IMR-90 (cell line): ENCODE results near the gene INHBC. TPM values are rescaled to one million over a fixed set of nuclear protein-coding genes. Genes with fewer than 3 reads are reported as not detected.

Experiments used
- ATAC-seq: fragments of 200-7000 bp; cut with Tn5 transposase; 2 replicates; pipeline ENCODE4 v1.9.1; 2020; ENCODE audit warnings: low read depth, mild to moderate bottlenecking, moderate library complexity
- BruUV-seq: library from RNA; stranded (reverse); fragments of 400-500 nt; replicated peaks from 2 replicates; lab custom pipeline; 2021; lab: Mats Ljungman, UMichigan
- CTCF ChIA-PET: fragments of 300-600 bp; formaldehyde crosslinking; extraction: SDS; loops from one replicate; lab custom pipeline; 2021; ENCODE audit warnings: antibody characterized with exemption; lab: Yijun Ruan, JAX
- POLR2A ChIA-PET: fragments of 300-600 bp; sonication (Branson Sonifier 250); formaldehyde crosslinking; loops from one replicate; lab custom pipeline; 2022; ENCODE audit warnings: antibody characterized with exemption; ENCODE audit not compliant: unreplicated experiment; lab: Charles Lee
- DNase-seq: peaks from one replicate; pipeline ENCODE4 v3.0.0; 2013
- H2AFZ ChIP-seq: replicated peaks from 2 replicates; pipeline ENCODE3; 2013; ENCODE audit warnings: low read length, mild to moderate bottlenecking; ENCODE audit not compliant: poor library complexity
- H2AK5ac ChIP-seq: 2 replicates; pipeline ENCODE4 v1.6.1; 2013; ENCODE audit warnings: low read depth, low read length, inconsistent platforms
- H2AK9ac ChIP-seq: replicated peaks from 2 replicates; pipeline ENCODE3; 2013; ENCODE audit warnings: mild to moderate bottlenecking, low read depth, low read length, moderate library complexity; ENCODE audit not compliant: poor library complexity
- H2BK120ac ChIP-seq: 2 replicates; pipeline ENCODE4 v1.6.1; 2013; ENCODE audit warnings: low read depth, low read length, inconsistent platforms
- H2BK15ac ChIP-seq: 3 replicates; pipeline ENCODE4 v1.6.1; 2013; ENCODE audit warnings: low read depth, low read length, inconsistent platforms
- H2BK20ac ChIP-seq: 2 replicates; pipeline ENCODE4 v1.6.1; 2013; ENCODE audit warnings: low read depth, mild to moderate bottlenecking, inconsistent platforms, low read length, moderate library complexity
- H2BK5ac ChIP-seq: 2 replicates; pipeline ENCODE4 v1.6.1; 2013; ENCODE audit warnings: mild to moderate bottlenecking, low read depth, low read length, inconsistent platforms; ENCODE audit not compliant: poor library complexity, severe bottlenecking
- H3K14ac ChIP-seq: replicated peaks from 2 replicates; pipeline ENCODE4 v1.6.1; 2013; ENCODE audit warnings: low read depth, low read length, inconsistent platforms
- H3K18ac ChIP-seq: 2 replicates; pipeline ENCODE4 v1.6.1; 2013; ENCODE audit warnings: low read depth, low read length, control low read depth
- H3K23ac ChIP-seq: 2 replicates; pipeline ENCODE4 v1.6.1; 2013; ENCODE audit warnings: low read depth, low read length, inconsistent platforms
- H3K27ac ChIP-seq: 2 replicates; pipeline ENCODE4 v1.5.1; 2013; ENCODE audit warnings: mild to moderate bottlenecking, control low read depth, low read length; ENCODE audit not compliant: insufficient read depth
- H3K27me3 ChIP-seq: 2 replicates; pipeline ENCODE4 v1.6.1; 2013; ENCODE audit warnings: low read length; ENCODE audit not compliant: control insufficient read depth, insufficient read depth
- H3K36me3 ChIP-seq: 2 replicates; pipeline ENCODE4 v1.6.1; 2013; ENCODE audit warnings: low read length, mixed read lengths; ENCODE audit not compliant: control insufficient read depth, insufficient read depth
- H3K4ac ChIP-seq: 2 replicates; pipeline ENCODE4 v1.6.1; 2013; ENCODE audit warnings: low read depth, low read length, inconsistent platforms
- H3K4me1 ChIP-seq: 2 replicates; pipeline ENCODE4 v1.6.1; 2013; ENCODE audit warnings: low read length, mixed read lengths; ENCODE audit not compliant: control insufficient read depth, insufficient read depth
- H3K4me2 ChIP-seq: 2 replicates; pipeline ENCODE4 v1.6.1; 2013; ENCODE audit warnings: low read depth, mild to moderate bottlenecking, control low read depth, low read length, moderate library complexity
- H3K4me3 ChIP-seq: 2 replicates; pipeline ENCODE4 v1.5.1; 2013; ENCODE audit warnings: low read depth, mild to moderate bottlenecking, control low read depth, low read length, moderate library complexity; ENCODE audit not compliant: insufficient read depth
- H3K56ac ChIP-seq: 2 replicates; pipeline ENCODE4 v1.6.1; 2013; ENCODE audit warnings: low read length, inconsistent platforms; ENCODE audit not compliant: insufficient read depth; ENCODE audit errors: extremely low read depth
- H3K79me1 ChIP-seq, 2 experiments: 2 replicates each; pipeline ENCODE4 v1.6.1; 2013; ENCODE audit warnings: low read length in 2 of 2, inconsistent platforms in 1 of 2, low read depth in 1 of 2
- H3K9ac ChIP-seq: 2 replicates; pipeline ENCODE4 v1.6.1; 2013; ENCODE audit warnings: low read depth, low read length, control low read depth
- H3K9me1 ChIP-seq: 2 replicates; pipeline ENCODE4 v1.6.1; 2013; ENCODE audit warnings: low read length, inconsistent platforms; ENCODE audit not compliant: insufficient read depth
- H3K9me3 ChIP-seq: 2 replicates; pipeline ENCODE4 v1.6.1; 2013; ENCODE audit warnings: low read length; ENCODE audit not compliant: control insufficient read depth, insufficient read depth
- H4K20me1 ChIP-seq: 2 replicates; pipeline ENCODE4 v1.6.1; 2013; ENCODE audit warnings: low read length, inconsistent platforms; ENCODE audit not compliant: insufficient read depth
- H4K5ac ChIP-seq: 2 replicates; pipeline ENCODE4 v1.6.1; 2013; ENCODE audit warnings: mild to moderate bottlenecking, low read depth, low read length, control low read depth
- H4K8ac ChIP-seq, 2 experiments: 2 replicates each; pipeline ENCODE4 v1.6.1; 2013; ENCODE audit warnings: low read depth in 2 of 2, low read length in 2 of 2, control low read depth in 1 of 2, inconsistent platforms in 1 of 2
- H4K91ac ChIP-seq: 2 replicates; pipeline ENCODE4 v1.6.1; 2013; ENCODE audit warnings: low read depth, low read length, inconsistent platforms; ENCODE audit not compliant: insufficient read depth
- CEBPB ChIP-seq: IDR thresholded peaks from 2 replicates; pipeline ENCODE4 v1.6.1; 2012; ENCODE audit warnings: low read depth, low read length, improper control_type of control experiment
- WGBS, 2 experiments: methylation state at CpG; one replicate each; pipeline versions ENCODE4 v1.1.5 to v1.1.7; 2013; ENCODE audit warnings: missing lambda C conversion rate in 2 of 2; ENCODE audit not compliant: insufficient read length in 1 of 2; ENCODE audit errors: extremely low coverage in 2 of 2; 5-methylcytosine and 5-hydroxymethylcytosine counted together
- dilution Hi-C: fragments of 300-500 bp; cut with HindIII; formaldehyde crosslinking; loops from one replicate; pipeline ENCODE4 v1.14.3; 2018; ENCODE audit warnings: low sequenced_read_pairs; ENCODE audit not compliant: unreplicated experiment
- in situ Hi-C: fragments of 300-500 bp; cut with MboI; formaldehyde crosslinking; loops from 3 replicates; pipeline ENCODE4 v1.14.3; 2019; ENCODE audit warnings: low sequenced_read_pairs, inconsistent platforms, mixed read lengths
- intact Hi-C: fragments of 100-400 bp; cut with micrococcal nuclease; formaldehyde crosslinking; loops from 2 replicates; pipeline ENCODE4 v1.10.0; 2022
- polyA plus RNA-seq, 3 experiments: library from polyadenylated mRNA; depleted of rRNA; stranded (reverse); fragments of >200 nt; gene quantifications; 2 replicates each; pipeline ENCODE4 v1.2.3, GENCODE V29; 2012; ENCODE audit warnings: low replicate concordance in 1 of 3
- total RNA-seq: library from RNA; depleted of rRNA; stranded (reverse); fragments of >200 nt; gene quantifications from 2 replicates; pipeline ENCODE4 v1.2.3, GENCODE V29; 2012
- TF ChIP-seq, protein P1 (sequence below): conservative IDR thresholded peaks from 2 replicates; pipeline ENCODE4 v1.5.1; 2012; ENCODE audit warnings: mild to moderate bottlenecking, low read depth, low read length, improper control_type of control experiment

The INHBC gene
- total and polyA plus RNA-seq, 2 of the 4 experiments (the other 2 are of a cell fraction), result 0.09 TPM; not detected in 1

DNA sequence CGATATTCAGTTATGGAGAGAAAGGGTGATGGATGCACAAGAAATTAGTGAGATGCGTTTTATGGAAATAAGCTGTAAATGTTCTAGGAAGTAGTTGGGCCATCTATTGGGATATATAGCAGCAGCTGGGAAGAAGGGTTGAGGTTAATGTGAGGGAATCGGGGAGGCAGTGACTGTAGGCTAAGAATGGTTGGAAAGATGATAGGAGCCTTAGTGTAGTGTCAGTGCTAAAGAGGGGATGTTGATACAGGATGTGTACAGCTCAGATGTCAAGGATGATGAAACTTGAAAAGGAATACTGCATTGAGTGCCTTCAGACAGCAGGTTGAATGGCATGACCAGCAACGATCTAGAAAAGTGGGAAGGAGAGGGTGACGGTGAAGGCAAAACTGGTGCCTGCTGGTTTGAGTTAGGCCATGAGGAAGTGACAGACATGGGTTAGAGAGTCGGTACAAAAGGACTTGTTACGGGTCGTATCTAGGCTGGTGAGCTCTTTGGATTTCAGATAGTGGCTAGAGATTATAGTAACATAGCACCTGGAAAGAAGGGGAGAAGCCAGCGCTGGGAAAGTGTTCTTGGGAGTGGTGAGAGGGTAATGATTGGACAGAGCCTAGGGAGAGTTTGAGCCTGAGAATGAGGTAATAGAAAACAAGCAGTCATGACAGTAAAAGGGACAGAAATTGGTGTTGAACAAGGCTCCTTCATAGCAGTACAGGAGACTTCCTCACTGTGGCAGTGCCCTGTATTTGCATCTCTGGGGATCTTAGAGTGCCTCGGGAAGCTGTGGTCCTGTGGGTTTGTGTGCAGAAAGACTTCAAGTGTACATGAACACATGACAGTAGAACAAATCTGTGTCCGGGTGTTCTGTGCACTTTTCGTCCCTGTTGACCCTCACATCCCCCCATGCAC lies 62.9 kb downstream of the INHBC start (continued):
- TF ChIP-seq, protein P1, sequence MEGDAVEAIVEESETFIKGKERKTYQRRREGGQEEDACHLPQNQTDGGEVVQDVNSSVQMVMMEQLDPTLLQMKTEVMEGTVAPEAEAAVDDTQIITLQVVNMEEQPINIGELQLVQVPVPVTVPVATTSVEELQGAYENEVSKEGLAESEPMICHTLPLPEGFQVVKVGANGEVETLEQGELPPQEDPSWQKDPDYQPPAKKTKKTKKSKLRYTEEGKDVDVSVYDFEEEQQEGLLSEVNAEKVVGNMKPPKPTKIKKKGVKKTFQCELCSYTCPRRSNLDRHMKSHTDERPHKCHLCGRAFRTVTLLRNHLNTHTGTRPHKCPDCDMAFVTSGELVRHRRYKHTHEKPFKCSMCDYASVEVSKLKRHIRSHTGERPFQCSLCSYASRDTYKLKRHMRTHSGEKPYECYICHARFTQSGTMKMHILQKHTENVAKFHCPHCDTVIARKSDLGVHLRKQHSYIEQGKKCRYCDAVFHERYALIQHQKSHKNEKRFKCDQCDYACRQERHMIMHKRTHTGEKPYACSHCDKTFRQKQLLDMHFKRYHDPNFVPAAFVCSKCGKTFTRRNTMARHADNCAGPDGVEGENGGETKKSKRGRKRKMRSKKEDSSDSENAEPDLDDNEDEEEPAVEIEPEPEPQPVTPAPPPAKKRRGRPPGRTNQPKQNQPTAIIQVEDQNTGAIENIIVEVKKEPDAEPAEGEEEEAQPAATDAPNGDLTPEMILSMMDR, result no peak

GRCh38 chr12:57498132-57498502 lies 63.5 kb downstream of the INHBC start:
- Histone ChIP-seq H3K27me3 (no peaks in the 10 kb centered on the region), H4K8ac (no peak overlapping the region), H2AFZ (no peak overlapping the region), H4K91ac (no peak overlapping the region), H2BK20ac (no peak overlapping the region), H3K4me2 (no peak overlapping the region), H2BK5ac (no peak overlapping the region), H3K9me3 (no peaks in the 10 kb centered on the region), H3K18ac (no peak overlapping the region), H3K27ac (no peak overlapping the region), H2BK15ac (no peak overlapping the region), H3K9ac (no peak overlapping the region), H3K4ac (no peak overlapping the region), H3K36me3 (peaks cover 44% of the 10 kb centered on the region), H2AK9ac (no peak overlapping the region), H3K4me3 (no peak overlapping the region), H4K5ac (no peak overlapping the region), H3K79me1 (peaks cover 41 to 42% of the 10 kb centered on the region in 2 experiments), H3K4me1 (no peaks in the 10 kb centered on the region), H3K23ac (no peak overlapping the region), H4K20me1 (peaks cover 22% of the 10 kb centered on the region; the same call in 1 of the 2 replicates), H2AK5ac (no peak overlapping the region), H2BK120ac (no peak overlapping the region), H3K56ac (no peak overlapping the region), H3K14ac (no peak overlapping the region), H3K9me1 (peaks cover 14% of the 10 kb centered on the region)
- in situ Hi-C loops (no loop called here), dilution Hi-C loops (no loop called here), intact Hi-C loops (no loop called here)
- ATAC-seq (0 out of 2 replicates have a peak, but pooled peaks have one; percentile 19), DNase-seq (no peak)
- ChIA-PET CTCF (no interaction called here), POLR2A (no interaction called here)
- no CpG with 5 or more reads among the region's 9 CpGs for WGBS, 2 experiments
- TF ChIP-seq, protein P1, result 0 out of 2 replicates have a peak, but pooled peaks have one; percentile 3
- no peak for TF ChIP-seq CEBPB
- BruUV-seq, result no TSS peak
